A172 (cell line): ENCODE data around the gene FAM20C. TPM values are rescaled to one million over a fixed set of nuclear protein-coding genes. Genes with fewer than 3 reads are reported as not detected.

ENCODE experiments used
- DNase-seq: peaks from one replicate; pipeline ENCODE4 v3.0.0-alpha.2; 2015; ENCODE audit warnings: low spot score
- total RNA-seq: library from RNA; depleted of rRNA; stranded (reverse); fragments of >200 nt; shearing (Covaris generic); gene quantifications from 2 replicates; pipeline ENCODE4 v1.2.3, GENCODE V29; 2014

Gene FAM20C
- total RNA-seq, 1 experiment from 2014 or later = 30.2 TPM

GRCh38 chr7:159370-160270 is 32.8 kb upstream of the FAM20C start:
- no peak for DNase-seq

GRCh38 chr7:160958-161725 is 31.2 kb upstream of the FAM20C start:
- no peak for DNase-seq

GRCh38 chr7:162632-163297 is 29.6 kb upstream of the FAM20C start:
- no peak for DNase-seq

GRCh38 chr7:163298-163695 is 29.1 kb upstream of the FAM20C start:
- no peak for DNase-seq

GRCh38 chr7:163971-164881 is 28.1 kb upstream of the FAM20C start:
- DNase-seq = no peak

GRCh38 chr7:164882-165660 is 27.3 kb upstream of the FAM20C start:
- DNase-seq = no peak

- DNase-seq = no peak
Observed at GRCh38 chr7:165661-166337, 26.6 kb upstream of the FAM20C start.

- no peak for DNase-seq
Observed at GRCh38 chr7:166338-167060, 25.9 kb upstream of the FAM20C start.

GRCh38 chr7:167090-167855 is 25.1 kb upstream of the FAM20C start:
- no peak for DNase-seq

- DNase-seq = no peak
Observed at GRCh38 chr7:167976-168791, 24.2 kb upstream of the FAM20C start.

GRCh38 chr7:169276-170172 is 22.8 kb upstream of the FAM20C start:
- DNase-seq = no peak

GRCh38 chr7:170551-171363 is 21.6 kb upstream of the FAM20C start:
- DNase-seq = no peak

- DNase-seq = no peak
Observed at GRCh38 chr7:171364-171904, 20.9 kb upstream of the FAM20C start.

GRCh38 chr7:171912-172515 is 20.4 kb upstream of the FAM20C start:
- no peak for DNase-seq
